Endodermal cell (in vitro differentiated cells): ENCODE data around the gene SORD. TPM values are rescaled to one million over a fixed set of nuclear protein-coding genes. Genes with fewer than 3 reads are reported as not detected.
"Not testable (repeated sequence)": the region's sequence is repeated elsewhere in the genome, so short reads cannot be mapped to it uniquely, and the experiment has no call there.

ENCODE experiments used
- DNase-seq: peaks from one replicate; pipeline ENCODE4 v3.0.0-alpha.2; 2017
- H3K27ac ChIP-seq: 2 replicates; pipeline ENCODE4 v1.5.1; 2013; ENCODE audit warnings: mild to moderate bottlenecking, low read depth, low read length, moderate library complexity
- H3K27me3 ChIP-seq: 2 replicates; pipeline ENCODE4 v1.6.1; 2013; ENCODE audit warnings: mild to moderate bottlenecking, low read length, moderate library complexity; ENCODE audit not compliant: insufficient read depth, control insufficient read depth, poor library complexity, severe bottlenecking
- H3K36me3 ChIP-seq: 2 replicates; pipeline ENCODE4 v1.7.0; 2013; ENCODE audit warnings: mild to moderate bottlenecking, low read length, moderate library complexity; ENCODE audit not compliant: control insufficient read depth, insufficient read depth
- H3K4me1 ChIP-seq: one replicate; pipeline ENCODE4 v1.7.0; 2013; ENCODE audit warnings: low read length; ENCODE audit not compliant: control insufficient read depth, insufficient read depth
- H3K4me3 ChIP-seq: 2 replicates; pipeline ENCODE4 v1.5.1; 2013; ENCODE audit warnings: mild to moderate bottlenecking, low read length, moderate library complexity
- H3K9ac ChIP-seq: 2 replicates; pipeline ENCODE4 v1.6.1; 2013; ENCODE audit warnings: mild to moderate bottlenecking, low read length, moderate library complexity; ENCODE audit not compliant: poor library complexity, severe bottlenecking; ENCODE audit errors: extremely low read depth
- H3K9me3 ChIP-seq: 2 replicates; pipeline ENCODE4 v1.6.1; 2013; ENCODE audit warnings: mild to moderate bottlenecking, low read length, moderate library complexity; ENCODE audit not compliant: control insufficient read depth
- H3K27ac Mint-ChIP-seq: 2 replicates; pipeline ENCODE4 v1.8.0; 2020; ENCODE audit warnings: mixed read lengths
- H3K27me3 Mint-ChIP-seq: 2 replicates; pipeline ENCODE4 v1.8.0; 2021; ENCODE audit warnings: mild to moderate bottlenecking, mixed read lengths; ENCODE audit not compliant: insufficient read depth
- H3K36me3 Mint-ChIP-seq: 2 replicates; pipeline ENCODE4 v1.8.0; 2020; ENCODE audit warnings: low read depth, mixed read lengths
- H3K4me1 Mint-ChIP-seq: 2 replicates; pipeline ENCODE4 v1.8.0; 2020; ENCODE audit warnings: mixed read lengths
- H3K4me3 Mint-ChIP-seq: 2 replicates; pipeline ENCODE4 v1.8.0; 2020; ENCODE audit warnings: mild to moderate bottlenecking, moderate library complexity, mixed read lengths
- H3K9me3 Mint-ChIP-seq: 2 replicates; pipeline ENCODE4 v1.8.0; 2020; ENCODE audit warnings: mild to moderate bottlenecking, mixed read lengths
- WGBS, 2 experiments: methylation state at CpG; one replicate each; pipeline versions ENCODE4 v1.1.5 to v1.1.7; 2013; ENCODE audit warnings: missing lambda C conversion rate in 2 of 2, mixed read lengths in 1 of 2; ENCODE audit not compliant: insufficient coverage in 1 of 2, insufficient read length in 1 of 2; 5-methylcytosine and 5-hydroxymethylcytosine counted together
- total RNA-seq, 2 donors: library from RNA; stranded (reverse); fragmentation: NEBNext Ultra II Directional in 1 of 2; extraction: Animal tissue kit (Norgen Biotek cat#: 25700) in 1 of 2; gene quantifications; 2 replicates in 1 of 2; 3 replicates in 1 of 2; pipeline ENCODE4 v1.2.1, GENCODE V29; 2021
- TF ChIP-seq, protein P1 (sequence below): fragments of 200-600 bp; sonication (generic); conservative IDR thresholded peaks from 2 replicates; pipeline ENCODE4 v1.5.0; 2021; ENCODE audit warnings: antibody characterized with exemption, mild to moderate bottlenecking

The SORD gene
- total RNA-seq, 2 donors from 2014 or later: 28.7 to 40.3 TPM

DNA sequence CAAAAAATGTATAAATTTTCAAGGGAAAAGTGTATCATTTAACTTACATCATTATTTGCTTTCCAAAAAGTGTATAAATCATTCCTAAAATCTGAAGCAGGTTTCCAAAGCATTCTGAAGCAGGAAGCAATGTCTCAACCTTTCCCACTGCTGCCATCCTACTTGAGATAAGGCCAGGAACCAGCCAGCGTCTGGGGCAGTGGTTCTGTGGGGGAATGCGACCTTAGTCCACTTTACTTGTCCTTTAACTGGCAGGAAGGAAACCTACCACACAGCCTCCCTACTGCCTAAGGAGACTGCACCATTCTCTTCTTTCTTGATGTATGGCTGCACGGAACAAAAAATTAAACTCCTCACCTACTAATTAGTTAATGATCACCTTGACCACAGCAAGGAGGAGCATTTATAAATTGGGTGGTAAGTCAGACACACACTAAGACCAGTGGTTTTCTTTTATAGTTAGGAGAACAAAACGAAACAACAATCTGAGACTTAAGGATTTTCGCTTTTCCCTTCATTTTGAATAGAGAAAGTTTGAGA is 3.7 kb downstream of the SORD start:
- peaks cover 5% of the 10 kb centered on the region for H3K27me3 Mint-ChIP-seq
- no peak overlapping the region for H3K27ac ChIP-seq
- no peaks in the 10 kb centered on the region for H3K27me3 ChIP-seq
- H3K4me1 Mint-ChIP-seq: peaks cover 24% of the 10 kb centered on the region
- DNase-seq: no peak
- H3K9me3 Mint-ChIP-seq: peaks cover 5% of the 10 kb centered on the region
- H3K4me1 ChIP-seq: peaks cover 5% of the 10 kb centered on the region
- H3K36me3 Mint-ChIP-seq: peaks cover 25% of the 10 kb centered on the region
- 90 to 93% methylated on average over 2 to 5 of the region's 5 CpGs for WGBS, 2 experiments
- H3K9ac ChIP-seq: no peak overlapping the region
- no peak overlapping the region for H3K4me3 Mint-ChIP-seq
- TF ChIP-seq, protein P1, sequence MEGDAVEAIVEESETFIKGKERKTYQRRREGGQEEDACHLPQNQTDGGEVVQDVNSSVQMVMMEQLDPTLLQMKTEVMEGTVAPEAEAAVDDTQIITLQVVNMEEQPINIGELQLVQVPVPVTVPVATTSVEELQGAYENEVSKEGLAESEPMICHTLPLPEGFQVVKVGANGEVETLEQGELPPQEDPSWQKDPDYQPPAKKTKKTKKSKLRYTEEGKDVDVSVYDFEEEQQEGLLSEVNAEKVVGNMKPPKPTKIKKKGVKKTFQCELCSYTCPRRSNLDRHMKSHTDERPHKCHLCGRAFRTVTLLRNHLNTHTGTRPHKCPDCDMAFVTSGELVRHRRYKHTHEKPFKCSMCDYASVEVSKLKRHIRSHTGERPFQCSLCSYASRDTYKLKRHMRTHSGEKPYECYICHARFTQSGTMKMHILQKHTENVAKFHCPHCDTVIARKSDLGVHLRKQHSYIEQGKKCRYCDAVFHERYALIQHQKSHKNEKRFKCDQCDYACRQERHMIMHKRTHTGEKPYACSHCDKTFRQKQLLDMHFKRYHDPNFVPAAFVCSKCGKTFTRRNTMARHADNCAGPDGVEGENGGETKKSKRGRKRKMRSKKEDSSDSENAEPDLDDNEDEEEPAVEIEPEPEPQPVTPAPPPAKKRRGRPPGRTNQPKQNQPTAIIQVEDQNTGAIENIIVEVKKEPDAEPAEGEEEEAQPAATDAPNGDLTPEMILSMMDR: no peak
- peaks cover 18% of the 10 kb centered on the region for H3K36me3 ChIP-seq
- H3K27ac Mint-ChIP-seq: no peak overlapping the region
- H3K4me3 ChIP-seq: no peak overlapping the region
- H3K9me3 ChIP-seq: peaks cover 23% of the 10 kb centered on the region

DNA sequence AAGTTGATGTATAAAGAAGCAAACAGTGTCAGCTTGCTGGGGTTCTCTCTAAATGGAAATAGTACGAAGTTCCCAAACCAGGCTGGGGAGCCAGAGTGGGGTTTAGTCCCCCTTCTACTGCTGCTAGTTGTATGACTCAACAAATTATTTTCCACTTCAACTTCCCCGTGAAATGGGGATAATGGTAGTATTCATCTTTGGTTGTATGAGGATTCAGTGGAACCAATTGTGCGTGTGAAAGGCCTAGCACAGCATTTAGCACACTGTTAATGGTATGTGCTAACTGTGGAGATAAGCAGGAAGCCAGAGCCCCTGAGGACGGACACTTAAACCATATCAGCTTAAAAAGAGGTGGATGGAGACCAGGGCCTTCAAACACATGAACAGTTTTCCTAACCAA is 4.2 kb downstream of the SORD start:
- Histone ChIP-seq H3K36me3 (peaks cover 18% of the 10 kb centered on the region), H3K4me1 (peaks cover 5% of the 10 kb centered on the region), H3K9ac (no peak overlapping the region), H3K9me3 (peaks cover 23% of the 10 kb centered on the region), H3K27me3 (no peaks in the 10 kb centered on the region), H3K4me3 (no peak overlapping the region), H3K27ac (no peak overlapping the region)
- H3K27ac Mint-ChIP-seq: no peak overlapping the region
- H3K9me3 Mint-ChIP-seq: peaks cover 5% of the 10 kb centered on the region
- peaks cover 25% of the 10 kb centered on the region for H3K36me3 Mint-ChIP-seq
- 93% methylated on average over 4 of the region's 4 CpGs; no CpG with 5 or more reads in 1 of the 2 experiments for WGBS, 2 experiments
- no peak for DNase-seq
- H3K4me1 Mint-ChIP-seq: peaks cover 24% of the 10 kb centered on the region
- peaks cover 5% of the 10 kb centered on the region for H3K27me3 Mint-ChIP-seq
- TF ChIP-seq, protein P1: no peak
- no peak overlapping the region for H3K4me3 Mint-ChIP-seq

DNA sequence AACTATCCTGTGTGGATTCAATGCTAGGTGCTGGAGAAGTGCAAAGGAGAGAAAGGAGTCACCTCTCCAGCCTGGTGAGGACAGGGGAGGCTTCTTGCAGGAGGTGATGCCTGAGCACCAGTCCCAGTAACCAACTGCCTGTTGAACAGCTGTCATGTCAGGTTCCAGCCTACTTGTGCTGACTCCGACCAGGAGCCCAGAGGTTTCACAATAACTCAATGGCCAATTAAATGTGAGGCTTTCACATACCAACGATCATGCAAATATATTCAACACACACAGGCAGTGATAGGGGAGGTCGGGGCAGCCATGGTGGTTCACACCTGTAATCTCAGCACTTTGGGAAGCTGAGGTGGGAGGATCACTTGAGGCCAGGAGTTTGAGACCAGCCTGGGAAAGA is 7.7 kb downstream of the SORD start:
- 92% methylated on average over 2 of the region's 3 CpGs; no CpG with 5 or more reads in 1 of the 2 experiments for WGBS, 2 experiments
- no peak for DNase-seq
- TF ChIP-seq, protein P1: no peak

DNA sequence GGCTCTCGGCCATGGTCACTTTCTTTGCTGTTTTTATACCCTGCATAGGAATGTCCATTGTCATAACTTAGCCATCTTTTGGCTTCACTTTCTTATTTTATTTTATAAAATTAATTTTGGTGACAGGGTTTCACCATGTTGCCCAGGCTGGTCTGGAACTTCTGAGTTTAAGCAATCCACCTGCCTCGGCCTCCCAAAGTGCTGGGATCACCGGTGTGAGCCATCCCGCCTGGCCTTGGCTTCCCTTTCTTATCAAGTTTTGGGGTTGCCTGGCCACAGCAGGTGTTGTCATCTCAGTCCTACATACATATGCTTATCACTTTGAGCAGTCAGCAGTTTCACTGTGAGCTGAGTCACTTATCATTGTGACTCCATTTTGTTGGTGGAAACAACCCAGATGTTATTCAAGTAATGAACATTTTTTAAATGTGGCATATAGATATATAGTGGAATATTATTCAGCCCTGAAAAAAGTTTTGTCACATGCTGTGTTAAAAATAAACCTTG is 8.6 kb downstream of the SORD start:
- not testable (repeated sequence) for H3K27me3 Mint-ChIP-seq, H3K27me3 ChIP-seq, H3K9ac ChIP-seq, H3K27ac ChIP-seq, H3K4me1 Mint-ChIP-seq, H3K4me1 ChIP-seq, DNase-seq, H3K4me3 ChIP-seq, H3K4me3 Mint-ChIP-seq, H3K27ac Mint-ChIP-seq
- H3K36me3 ChIP-seq: peaks cover 28% of the 10 kb centered on the region
- Mint-ChIP-seq H3K36me3 (peaks cover 45% of the 10 kb centered on the region), H3K9me3 (peaks cover 23% of the 10 kb centered on the region)
- 80 to 87% methylated on average over 1 of the region's 4 CpGs for WGBS, 2 experiments
- peaks cover 30% of the 10 kb centered on the region for H3K9me3 ChIP-seq

More for the DNA sequence above, 7.7 kb downstream of the SORD start:
- Mint-ChIP-seq H3K4me1 (peaks cover 16% of the 10 kb centered on the region), H3K27ac (no peak overlapping the region), H3K36me3 (peaks cover 38% of the 10 kb centered on the region), H3K9me3 (peaks cover 17% of the 10 kb centered on the region), H3K4me3 (no peak overlapping the region), H3K27me3 (no peaks in the 10 kb centered on the region)
- H3K4me3 ChIP-seq: no peak overlapping the region
- H3K27me3 ChIP-seq: no peaks in the 10 kb centered on the region
- H3K4me1 ChIP-seq: no peaks in the 10 kb centered on the region
- H3K9me3 ChIP-seq: peaks cover 26% of the 10 kb centered on the region
- H3K9ac ChIP-seq: no peak overlapping the region
- H3K27ac ChIP-seq: no peak overlapping the region
- H3K36me3 ChIP-seq: peaks cover 20% of the 10 kb centered on the region

DNA sequence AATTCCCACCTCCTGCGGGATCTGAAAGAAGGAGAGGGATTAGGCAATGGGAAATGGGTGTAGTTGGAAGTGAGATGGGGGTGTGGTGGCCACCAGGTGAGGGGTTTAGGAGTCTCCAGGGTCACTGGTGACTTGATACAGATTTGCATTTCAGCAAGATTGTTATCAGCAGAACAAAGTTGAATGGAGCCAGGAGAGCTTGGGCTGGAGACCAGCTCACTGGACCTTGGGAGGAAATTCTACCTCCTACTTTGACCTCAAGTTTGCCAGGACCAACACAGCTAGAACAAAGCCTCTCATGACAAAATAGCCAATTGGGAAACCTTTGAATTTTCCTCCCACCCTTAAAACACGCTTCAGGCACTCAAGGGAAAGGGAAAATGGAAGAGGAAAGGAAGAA is 9.5 kb downstream of the SORD start:
- WGBS, 2 experiments: no CpG with 5 or more reads among the region's 2 CpGs
- H3K36me3 ChIP-seq: peaks cover 30% of the 10 kb centered on the region

More for the DNA sequence above, 9.5 kb downstream of the SORD start:
- not testable (repeated sequence) for H3K4me1 Mint-ChIP-seq, H3K9ac ChIP-seq, DNase-seq, H3K4me3 ChIP-seq, H3K27me3 ChIP-seq, H3K27ac Mint-ChIP-seq, H3K4me1 ChIP-seq, H3K4me3 Mint-ChIP-seq, H3K27me3 Mint-ChIP-seq, H3K27ac ChIP-seq
- Mint-ChIP-seq H3K9me3 (peaks cover 23% of the 10 kb centered on the region), H3K36me3 (peaks cover 50% of the 10 kb centered on the region)
- H3K9me3 ChIP-seq: peaks cover 30% of the 10 kb centered on the region
